ENCODE data around the gene LIPC.

The LIPC gene

GRCh38 chr15:58484791-58485600, 53.2 kb downstream of the LIPC start:
- no peak overlapping the region for H3K4me3 ChIP-seq (ENCODE audit: control insufficient read depth, low read depth, low read length)
- no peak for TF ChIP-seq CTCF (IDR thresholded peaks at IDR 0.05; ENCODE audit: control insufficient read depth, insufficient read depth, low read depth, low read length, missing control alignments)
- no peak for DNase-seq (ENCODE audit: low read depth)

- TF ChIP-seq CTCF (IDR thresholded peaks at IDR 0.05; ENCODE audit: control insufficient read depth, insufficient read depth, low read depth, low read length, missing control alignments), result no peak
- DNase-seq (ENCODE audit: low read depth), result no peak
- H3K4me3 ChIP-seq (ENCODE audit: control insufficient read depth, low read depth, low read length), result no peak overlapping the region
Measured at GRCh38 chr15:58486062-58486461, 54.3 kb downstream of the LIPC start.

GRCh38 chr15:58486564-58486963, 54.8 kb downstream of the LIPC start:
- DNase-seq (ENCODE audit: low read depth), result no peak
- no peak overlapping the region for H3K4me3 ChIP-seq (ENCODE audit: control insufficient read depth, low read depth, low read length)
- no peak for TF ChIP-seq CTCF (IDR thresholded peaks at IDR 0.05; ENCODE audit: control insufficient read depth, insufficient read depth, low read depth, low read length, missing control alignments)

GRCh38 chr15:58487041-58487723, 55.4 kb downstream of the LIPC start:
- TF ChIP-seq CTCF (IDR thresholded peaks at IDR 0.05; ENCODE audit: control insufficient read depth, insufficient read depth, low read depth, low read length, missing control alignments), result no peak
- H3K4me3 ChIP-seq (ENCODE audit: control insufficient read depth, low read depth, low read length), result no peak overlapping the region
- DNase-seq (ENCODE audit: low read depth), result no peak

- no peak overlapping the region for H3K4me3 ChIP-seq (ENCODE audit: control insufficient read depth, low read depth, low read length)
- no peak for TF ChIP-seq CTCF (IDR thresholded peaks at IDR 0.05; ENCODE audit: control insufficient read depth, insufficient read depth, low read depth, low read length, missing control alignments)
- DNase-seq (ENCODE audit: low read depth), result no peak
Measured at GRCh38 chr15:58487724-58488120, 55.9 kb downstream of the LIPC start.

GRCh38 chr15:58489289-58490085, 57.7 kb downstream of the LIPC start:
- TF ChIP-seq CTCF (IDR thresholded peaks at IDR 0.05; ENCODE audit: control insufficient read depth, insufficient read depth, low read depth, low read length, missing control alignments), result no peak
- H3K4me3 ChIP-seq (ENCODE audit: control insufficient read depth, low read depth, low read length), result no peak overlapping the region
- DNase-seq (ENCODE audit: low read depth), result no peak

Data from AG09309 (cell line).